A549 (cell line): ENCODE results near the gene PTPRN2.

ENCODE experiments used
- CEBPB ChIP-seq, 2 experiments: fragments of >200 bp in 1 of 2; sonication (Bioruptor Twin) in 1 of 2; formaldehyde crosslinking in 1 of 2; IDR thresholded peaks; 2 replicates each; pipeline ENCODE4 v1.6.1; 2012 to 2016
- CTCF ChIP-seq: fragments of >200 bp; sonication (Bioruptor Twin); formaldehyde crosslinking; IDR thresholded peaks from 3 replicates; pipeline ENCODE4 v1.5.1; 2016
- EP300 ChIP-seq, 2 experiments: fragments of >200 bp; sonication (Bioruptor Twin); formaldehyde crosslinking; IDR thresholded peaks; 2 replicates in 1 of 2; 3 replicates in 1 of 2; pipeline ENCODE4 v1.6.1; 2016 to 2017
- MAZ ChIP-seq: fragments of 150-350 bp; IDR thresholded peaks from 2 replicates; pipeline ENCODE4 v1.6.1; 2014; ENCODE audit warnings: antibody characterized with exemption, low read depth, low read length, borderline replicate concordance
- POLR2A ChIP-seq: IDR thresholded peaks from 2 replicates; pipeline ENCODE4 v1.6.1; 2012; ENCODE audit warnings: mild to moderate bottlenecking, low read length
- RAD21 ChIP-seq, 2 experiments: fragments of >200 bp in 1 of 2; sonication (Bioruptor Twin) in 1 of 2; formaldehyde crosslinking in 1 of 2; IDR thresholded peaks in 1 of 2; conservative IDR thresholded peaks in 1 of 2; 2 replicates in 1 of 2; 3 replicates in 1 of 2; pipeline ENCODE4 v1.6.1; 2012 to 2018; ENCODE audit warnings: inconsistent platforms in 1 of 2
- ZFP36 ChIP-seq: fragments of 450-650 bp; IDR thresholded peaks from 2 replicates; pipeline ENCODE4 v1.6.1; 2014; ENCODE audit warnings: borderline replicate concordance; ENCODE audit not compliant: partially characterized antibody

DNA sequence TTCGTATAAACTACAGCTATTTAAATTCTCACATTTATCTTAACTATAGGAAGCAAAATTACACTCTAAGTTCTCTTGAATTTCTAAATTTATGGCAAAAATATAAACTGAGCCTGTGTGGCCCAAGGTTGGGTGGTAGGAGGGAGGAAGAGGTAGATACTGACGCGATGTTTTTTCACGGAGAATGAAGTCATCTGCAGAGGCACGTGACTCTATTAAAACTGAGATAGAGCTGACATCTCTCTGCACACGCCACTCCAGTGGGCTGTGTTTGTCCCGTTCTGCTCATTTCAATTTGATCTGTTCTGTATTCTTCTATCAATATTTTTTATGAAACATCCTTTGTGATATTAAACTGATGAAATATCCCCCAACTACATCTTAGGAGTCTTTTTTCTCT is 964.1 kb downstream of the PTPRN2 start:
- TF ChIP-seq CTCF (no peak), CEBPB (IDR thresholded peaks at IDR 0.05) (no peak), ZFP36 (no peak), EP300 (IDR thresholded peaks at IDR 0.05) (no peak), RAD21 (conservative IDR thresholded peaks at IDR 0.05 in 1 of 2, IDR thresholded peaks at IDR 0.05 in 1 of 2) (no peak), POLR2A (no peak), MAZ (no peak)
